ENCODE results near the gene CCDC78.

CCDC78 gene

DNA sequence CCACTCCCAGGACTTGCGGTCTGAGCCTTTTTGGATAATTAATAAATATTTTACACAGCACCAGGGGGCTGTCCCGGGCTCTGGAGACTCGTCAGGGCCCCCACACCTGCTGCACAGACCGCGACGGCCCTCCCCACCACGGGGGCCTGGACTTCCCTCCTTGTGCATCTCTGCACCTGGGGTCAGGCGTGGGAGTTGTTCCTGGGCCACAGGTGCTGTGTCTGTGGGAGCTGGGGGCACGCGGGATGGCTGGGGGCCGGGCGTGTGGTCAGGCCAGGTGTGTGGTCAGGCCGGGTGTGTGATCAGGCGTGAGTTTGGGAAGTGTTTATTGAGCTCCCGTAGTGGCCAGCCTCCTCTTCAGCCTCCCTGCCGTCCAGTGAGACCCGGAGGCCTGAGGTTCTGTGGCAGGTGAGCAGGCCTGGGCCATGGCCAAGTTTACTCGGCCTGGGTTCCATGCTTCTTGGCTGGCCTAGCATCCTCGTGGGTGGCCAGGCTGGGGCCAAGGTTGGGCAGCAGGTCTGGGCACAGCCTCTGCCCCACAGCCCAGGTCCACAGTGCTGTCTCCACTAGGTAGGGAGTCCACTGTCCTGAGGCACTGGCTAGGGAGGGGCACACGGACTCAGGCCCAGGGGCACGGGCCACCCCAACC lies 47.9 kb downstream of the CCDC78 start:
- DNase-seq (ENCODE audit: low spot score) = no peak

DNA sequence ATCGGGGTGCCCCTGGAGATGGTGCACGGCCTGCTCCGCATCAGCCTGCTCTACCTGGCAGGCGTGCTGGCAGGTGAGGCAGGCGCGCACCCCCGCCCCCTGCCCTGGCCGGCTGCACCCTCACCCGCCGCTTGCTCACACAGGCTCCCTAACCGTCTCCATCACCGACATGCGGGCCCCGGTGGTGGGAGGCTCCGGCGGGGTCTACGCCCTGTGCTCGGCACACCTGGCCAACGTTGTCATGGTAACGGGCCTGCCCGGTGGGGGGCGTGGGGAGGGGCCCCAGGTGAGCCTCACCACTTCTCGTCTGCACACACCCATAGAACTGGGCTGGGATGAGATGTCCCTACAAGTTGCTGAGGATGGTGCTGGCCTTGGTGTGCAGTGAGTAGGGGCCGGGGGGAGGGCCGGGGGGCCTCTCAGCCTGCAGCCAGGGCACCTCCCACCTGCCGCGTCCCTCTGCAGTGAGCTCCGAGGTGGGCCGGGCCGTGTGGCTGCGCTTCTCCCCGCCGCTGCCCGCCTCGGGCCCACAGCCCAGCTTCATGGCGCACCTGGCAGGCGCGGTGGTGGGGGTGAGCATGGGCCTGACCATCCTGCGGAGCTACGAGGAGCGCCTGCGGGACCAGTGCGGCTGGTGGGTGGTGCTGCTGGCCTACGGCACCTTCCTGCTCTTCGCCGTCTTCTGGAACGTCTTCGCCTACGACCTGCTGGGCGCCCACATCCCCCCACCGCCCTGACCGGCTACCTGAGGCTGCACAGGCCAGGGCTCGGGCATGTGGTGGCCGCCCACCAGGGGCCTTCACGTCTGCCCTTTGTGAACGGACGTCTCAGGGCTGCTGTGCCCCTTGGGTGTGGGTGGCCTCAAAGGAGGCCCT lies 48.7 kb downstream of the CCDC78 start:
- no peak for DNase-seq (ENCODE audit: low spot score)

DNA sequence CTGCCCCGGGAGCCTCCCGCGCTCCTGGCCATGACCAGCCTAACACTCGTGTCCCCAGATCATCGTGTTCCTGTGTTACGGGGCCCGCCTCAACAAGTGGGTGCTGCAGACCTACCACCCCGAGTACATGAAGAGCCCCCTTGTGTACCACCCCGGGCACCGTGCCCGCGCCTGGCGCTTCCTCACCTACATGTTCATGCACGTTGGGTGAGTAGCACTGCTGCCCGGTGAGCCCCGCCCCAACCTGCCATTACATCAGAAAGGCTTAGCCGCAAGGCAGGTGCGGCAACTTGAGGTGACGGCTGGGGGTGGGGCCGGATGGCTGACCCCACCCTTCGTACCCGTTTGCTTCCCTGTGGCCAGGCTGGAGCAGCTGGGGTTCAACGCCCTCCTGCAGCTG lies 49.3 kb downstream of the CCDC78 start:
- DNase-seq (ENCODE audit: low spot score) = no peak

GRCh38 chr16:676565-676902 lies 49.7 kb downstream of the CCDC78 start:
- DNase-seq (ENCODE audit: low spot score) = no peak

GRCh38 chr16:675884-676564 lies 50.2 kb downstream of the CCDC78 start:
- DNase-seq (ENCODE audit: low spot score) = no peak

DNA sequence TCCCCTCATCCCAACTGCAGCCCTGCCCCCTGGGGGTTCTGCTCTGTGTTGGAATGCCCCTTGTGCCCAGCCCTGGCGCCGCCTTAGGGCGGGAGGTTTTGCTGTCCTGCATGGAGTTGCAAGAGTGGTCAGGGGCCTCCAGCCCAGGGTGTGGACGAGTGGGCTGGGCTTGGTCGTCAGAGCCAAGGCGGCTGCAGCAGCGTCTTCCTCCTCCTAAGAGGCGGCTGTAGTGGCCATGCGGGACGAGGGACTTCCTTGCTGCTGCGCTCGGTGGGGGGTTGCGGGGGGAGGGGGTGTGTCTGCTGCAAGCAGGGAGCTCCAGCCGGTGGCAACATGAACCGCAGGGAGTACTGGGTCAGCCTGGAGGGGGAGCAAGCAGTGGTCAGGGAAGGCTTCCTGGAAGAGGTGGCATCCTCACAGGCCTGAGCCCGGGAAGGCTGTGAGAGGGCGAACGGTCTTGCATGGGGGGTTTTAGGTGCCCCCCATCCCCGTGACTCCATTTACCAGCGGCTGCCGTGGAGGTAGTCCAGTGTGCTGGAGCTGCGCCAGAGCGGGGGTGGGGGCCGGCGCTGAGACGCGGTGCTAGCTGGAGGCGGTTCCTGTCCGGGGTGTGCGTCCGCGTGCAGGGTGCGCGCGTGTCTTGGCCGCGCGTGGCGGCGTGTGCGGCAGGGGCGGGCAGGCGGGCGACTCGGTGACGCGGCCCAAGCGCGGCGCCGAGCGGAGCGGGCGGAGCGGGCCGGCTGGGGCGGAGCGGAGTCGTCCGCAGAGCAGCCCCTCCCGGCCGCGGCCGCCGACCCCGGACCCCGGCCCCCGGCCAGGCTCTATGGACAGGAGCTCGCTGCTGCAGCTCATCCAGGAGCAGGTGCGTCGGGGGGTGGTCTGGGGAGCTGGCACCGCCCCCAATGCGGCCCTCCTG lies 51.0 kb downstream of the CCDC78 start, which contains the start of gene RHBDL1:
Gene RHBDL1 (plus strand): TSS at position 704 of the 916 bp plus-strand sequence. CDS start 120 bp downstream, at position 824.
- peak; percentile 36 for DNase-seq (ENCODE audit: low spot score)

DNA sequence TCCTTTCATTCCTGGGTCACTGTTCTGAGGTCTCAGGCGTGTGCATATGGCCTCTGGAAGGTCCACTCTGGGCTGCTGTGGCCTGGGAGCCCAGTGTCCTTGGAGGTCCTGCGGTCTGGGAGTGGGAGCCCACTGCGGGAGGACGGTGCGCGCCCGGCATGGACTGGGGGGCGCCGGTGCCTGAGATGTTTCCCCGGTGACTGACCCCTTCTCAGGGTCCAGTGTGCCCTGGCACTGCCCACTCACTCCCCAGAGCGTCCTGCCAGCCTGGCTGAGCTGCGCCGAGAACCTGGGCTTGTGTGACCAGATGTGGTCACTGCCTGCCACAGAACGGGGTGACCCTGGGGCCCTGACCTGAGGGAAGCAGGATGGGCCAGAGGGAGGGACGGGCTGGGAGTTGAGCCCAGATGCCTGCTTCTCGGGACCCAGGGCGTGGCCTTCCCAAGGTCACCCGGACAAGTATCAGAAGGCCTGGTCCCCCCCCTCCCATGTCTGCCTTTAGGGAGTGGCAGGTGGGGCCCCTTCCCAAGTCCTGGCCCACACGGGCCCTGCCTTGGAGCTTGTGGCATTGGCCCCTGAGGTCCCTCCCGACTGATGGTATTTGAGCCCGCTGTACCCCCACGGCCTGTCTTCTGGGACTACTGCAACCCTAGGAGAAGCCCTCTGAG lies 51.9 kb downstream of the CCDC78 start:
- DNase-seq (ENCODE audit: low spot score) = no peak

DNA sequence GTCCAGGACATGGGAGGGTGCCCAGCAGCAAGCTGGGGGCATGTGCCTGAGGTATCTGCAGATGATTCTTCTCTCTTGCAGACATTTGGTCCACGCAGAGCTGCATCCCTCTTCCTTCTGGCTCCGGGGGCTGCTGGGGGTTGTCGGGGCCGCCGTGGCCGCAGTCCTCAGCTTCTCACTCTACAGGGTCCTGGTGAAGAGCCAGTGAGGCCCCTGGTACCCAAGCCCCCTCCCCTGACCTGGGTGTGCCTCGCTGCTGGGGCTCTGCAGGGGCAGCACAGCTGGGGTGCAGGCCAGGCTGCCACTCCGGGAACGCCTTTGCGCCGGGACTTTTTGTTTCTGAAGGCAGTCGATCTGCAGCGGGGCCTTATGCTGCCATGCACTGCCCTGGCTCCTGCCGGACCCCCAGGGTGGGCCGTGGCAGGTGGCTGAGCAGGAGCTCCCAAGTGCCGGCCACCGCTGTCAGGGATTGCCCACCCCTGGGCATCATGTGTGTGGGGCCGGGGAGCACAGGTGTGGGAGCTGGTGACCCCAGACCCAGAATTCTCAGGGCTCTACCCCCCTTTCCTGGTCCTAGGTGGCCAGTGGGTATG lies 52.7 kb downstream of the CCDC78 start:
- no peak for DNase-seq (ENCODE audit: low spot score)

DNA sequence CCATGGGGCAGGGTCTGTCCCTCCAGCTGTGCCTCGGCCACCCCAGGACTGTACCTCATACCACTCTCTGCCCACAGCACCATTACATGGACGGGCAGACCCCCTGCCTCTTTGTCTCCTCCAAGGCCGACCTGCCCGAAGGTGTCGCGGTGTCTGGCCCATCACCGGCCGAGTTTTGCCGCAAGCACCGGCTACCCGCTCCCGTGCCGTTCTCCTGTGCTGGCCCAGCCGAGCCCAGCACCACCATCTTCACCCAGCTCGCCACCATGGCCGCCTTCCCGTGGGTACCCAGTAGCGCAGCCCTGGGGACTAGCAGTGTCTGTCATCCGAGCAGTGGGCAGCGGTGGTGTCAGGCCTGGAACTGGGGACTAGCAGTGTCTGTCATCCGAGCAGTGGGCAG lies 53.4 kb downstream of the CCDC78 start:
- no peak for DNase-seq (ENCODE audit: low spot score)

Data from AG08395 (cell line).